CD4-positive, alpha-beta T cell (primary cell): Measurements from ENCODE around the gene PRAC2. TPM values are rescaled to one million over a fixed set of nuclear protein-coding genes. Genes with fewer than 3 reads are reported as not detected.

ENCODE experiments used
- ATAC-seq: fragments of 200-7000 bp; cut with Tn5 transposase; one replicate; pipeline ENCODE4 v1.10.0; 2022; ENCODE audit warnings: mild to moderate bottlenecking; ENCODE audit not compliant: poor library complexity
- CTCF ChIA-PET: fragments of 350-600 bp; sonication (Branson Sonifier 250); formaldehyde crosslinking; loops from one replicate; lab custom pipeline; 2021; ENCODE audit warnings: antibody characterized with exemption, inconsistent platforms; lab: Charles Lee
- POLR2A ChIA-PET: fragments of 350-600 bp; sonication (Branson Sonifier 250); formaldehyde crosslinking; loops from one replicate; lab custom pipeline; 2021; ENCODE audit warnings: antibody characterized with exemption, inconsistent platforms; lab: Charles Lee
- DNase-seq, 14 experiments: peaks; one replicate each; pipeline ENCODE4 v3.0.0-alpha.2; 2013 to 2020; ENCODE audit warnings: mixed read lengths in 2 of 14
- H3K27ac ChIP-seq, 2 donors: one replicate each; pipeline versions ENCODE4 v1.5.1 to v1.7.0; 2013; ENCODE audit warnings: low read length in 2 of 2, low read depth in 1 of 2, mild to moderate bottlenecking in 1 of 2
- H3K27me3 ChIP-seq, 2 experiments: 1 replicate in 1 of 2; 2 replicates in 1 of 2; pipeline versions ENCODE4 v1.6.1 to v1.7.0; 2013; ENCODE audit warnings: low read length in 2 of 2, control low read depth in 1 of 2, mild to moderate bottlenecking in 1 of 2, moderate library complexity in 1 of 2; ENCODE audit not compliant: insufficient read depth in 2 of 2, control insufficient read depth in 1 of 2
- H3K36me3 ChIP-seq: one replicate; pipeline ENCODE4 v1.6.1; 2013; ENCODE audit warnings: low read length, control low read depth; ENCODE audit not compliant: insufficient read depth
- H3K4me1 ChIP-seq: one replicate; pipeline ENCODE4 v1.6.1; 2013; ENCODE audit warnings: low read length, control low read depth; ENCODE audit not compliant: insufficient read depth
- H3K4me3 ChIP-seq: one replicate; pipeline ENCODE4 v1.5.1; 2013; ENCODE audit warnings: mild to moderate bottlenecking, low read length, moderate library complexity
- H3K9me3 ChIP-seq, 2 experiments: 1 replicate in 1 of 2; 2 replicates in 1 of 2; pipeline versions ENCODE4 v1.6.1 to v1.7.0; 2013; ENCODE audit warnings: low read length in 2 of 2, mild to moderate bottlenecking in 2 of 2, control low read depth in 1 of 2, moderate library complexity in 1 of 2; ENCODE audit not compliant: control insufficient read depth in 1 of 2, insufficient read depth in 1 of 2
- H3K27ac Mint-ChIP-seq: one replicate; pipeline ENCODE4 v1.8.0; 2020; ENCODE audit warnings: mixed read lengths
- H3K27me3 Mint-ChIP-seq: one replicate; pipeline ENCODE4 v1.8.0; 2021; ENCODE audit warnings: mixed read lengths
- H3K36me3 Mint-ChIP-seq: one replicate; pipeline ENCODE4 v1.8.0; 2021; ENCODE audit warnings: low read depth, mixed read lengths
- H3K4me1 Mint-ChIP-seq: one replicate; pipeline ENCODE4 v1.8.0; 2021; ENCODE audit warnings: low read depth, mixed read lengths
- H3K4me3 Mint-ChIP-seq: one replicate; pipeline ENCODE4 v1.8.0; 2020; ENCODE audit warnings: mild to moderate bottlenecking, mixed read lengths
- H3K9me3 Mint-ChIP-seq: one replicate; pipeline ENCODE4 v1.8.0; 2020; ENCODE audit warnings: mixed read lengths
- CTCF ChIP-seq: fragments of 200-600 bp; IDR thresholded peaks from one replicate; pipeline ENCODE4 v1.8.0; 2022; ENCODE audit warnings: antibody characterized with exemption, mild to moderate bottlenecking
- intact Hi-C, 2 experiments: fragments of 100-400 bp; cut with DNase I in 1 of 2; cut with micrococcal nuclease in 1 of 2; formaldehyde crosslinking; loops; one replicate each; pipeline versions ENCODE4 v1.15.1 to v1.9.0; 2023 to 2025; cut with DNase I, micrococcal nuclease
- total RNA-seq, 174 experiments: library from RNA in 2 of 174; stranded (reverse) in 2 of 174; gene quantifications; one replicate each; pipeline ENCODE4 v1.2.3 and lab custom pipeline; 2021 to 2026

Gene PRAC2
- total RNA-seq, 2 experiments from 2014 or later: not detected

GRCh38 chr17:48749621-48750553 lies 26.9 kb downstream of the PRAC2 start:
- H3K27ac Mint-ChIP-seq: no peak overlapping the region
- H3K9me3 ChIP-seq: peaks cover 8 to 35% of the 10 kb centered on the region in 2 experiments
- CTCF ChIA-PET: interaction anchor here (0.7 to 1.2 kb wide), 4 partner anchors 26 to 135 kb away, joined by 3 to 6 read pairs (median 3); no protein-coding TSS in a partner anchor
- no peak overlapping the region for H3K4me3 ChIP-seq
- ATAC-seq (no peak), DNase-seq (no peak)
- POLR2A ChIA-PET: no interaction called here
- no peak for TF ChIP-seq CTCF
- H3K27me3 ChIP-seq: peaks cover 92 to 100% of the 10 kb centered on the region in 2 experiments
- H3K9me3 Mint-ChIP-seq: no peaks in the 10 kb centered on the region
- H3K36me3 ChIP-seq: no peaks in the 10 kb centered on the region
- no peak overlapping the region for H3K27ac ChIP-seq
- H3K4me3 Mint-ChIP-seq: no peak overlapping the region
- H3K27me3 Mint-ChIP-seq: peaks cover 95% of the 10 kb centered on the region
- no peaks in the 10 kb centered on the region for H3K36me3 Mint-ChIP-seq
- peaks cover 35% of the 10 kb centered on the region for H3K4me1 Mint-ChIP-seq
- intact Hi-C loops: loop anchor here in 1 of 2 experiments (2.0 kb wide), 1 partner anchor 31 kb away; no protein-coding TSS in a partner anchor
- peaks cover 44% of the 10 kb centered on the region for H3K4me1 ChIP-seq

GRCh38 chr17:48751172-48751571 lies 28.2 kb downstream of the PRAC2 start:
- Histone ChIP-seq H3K9me3 (peaks cover 8 to 38% of the 10 kb centered on the region in 2 experiments), H3K4me1 (peaks cover 44% of the 10 kb centered on the region), H3K36me3 (no peaks in the 10 kb centered on the region), H3K4me3 (no peak overlapping the region), H3K27me3 (peaks cover 92 to 100% of the 10 kb centered on the region in 2 experiments), H3K27ac (no peak overlapping the region)
- DNase-seq: no peak
- no peak overlapping the region for H3K27ac Mint-ChIP-seq
- no peaks in the 10 kb centered on the region for H3K36me3 Mint-ChIP-seq
- ATAC-seq: no peak
- H3K4me1 Mint-ChIP-seq: peaks cover 35% of the 10 kb centered on the region
- TF ChIP-seq CTCF: no peak
- ChIA-PET POLR2A (interaction anchor here (0.7 to 1.0 kb wide), 2 partner anchors 8 to 33 kb away, joined by 3 to 4 read pairs; no protein-coding TSS in a partner anchor), CTCF (interaction anchor here (0.7 to 1.5 kb wide), 4 partner anchors 27 to 133 kb away, joined by 3 to 6 read pairs (median 4); no protein-coding TSS in a partner anchor)
- peaks cover 95% of the 10 kb centered on the region for H3K27me3 Mint-ChIP-seq
- intact Hi-C loops: no loop called here
- H3K9me3 Mint-ChIP-seq: no peaks in the 10 kb centered on the region
- no peak overlapping the region for H3K4me3 Mint-ChIP-seq

GRCh38 chr17:48751733-48752398 lies 28.9 kb downstream of the PRAC2 start:
- Histone ChIP-seq H3K27me3 (peaks cover 93 to 98% of the 10 kb centered on the region in 2 experiments), H3K36me3 (no peaks in the 10 kb centered on the region), H3K4me3 (no peak overlapping the region), H3K9me3 (peaks cover 8 to 38% of the 10 kb centered on the region in 2 experiments), H3K4me1 (peaks cover 38% of the 10 kb centered on the region), H3K27ac (no peak overlapping the region)
- TF ChIP-seq CTCF: no peak
- Mint-ChIP-seq H3K27ac (no peak overlapping the region), H3K4me1 (peaks cover 30% of the 10 kb centered on the region), H3K36me3 (no peaks in the 10 kb centered on the region), H3K27me3 (peaks cover 95% of the 10 kb centered on the region), H3K9me3 (no peaks in the 10 kb centered on the region), H3K4me3 (no peak overlapping the region)
- intact Hi-C loops: no loop called here
- ChIA-PET CTCF (interaction anchor here (1.5 kb wide), 1 partner anchor 73 kb away, joined by 6 read pairs; no protein-coding TSS in a partner anchor), POLR2A (interaction anchor here (0.7 to 1.0 kb wide), 2 partner anchors 9 to 34 kb away, joined by 3 to 4 read pairs; no protein-coding TSS in a partner anchor)
- DNase-seq: no peak
- no peak for ATAC-seq
